HG02798 (cell line): ENCODE data around the gene CNOT1.
A peak's percentile ranks its signal among the peaks of the same experiment; 100 is the strongest.
"Not testable (repeated sequence)": the region's sequence is repeated elsewhere in the genome, so short reads cannot be mapped to it uniquely, and the experiment has no call there.

Experiments
- ATAC-seq: cut with Tn5 transposase; IDR thresholded peaks from one replicate; pipeline ENCODE4 v1.9.1; 2021; ENCODE audit warnings: mild to moderate bottlenecking; ENCODE audit not compliant: unreplicated experiment, poor library complexity

CNOT1 gene

DNA sequence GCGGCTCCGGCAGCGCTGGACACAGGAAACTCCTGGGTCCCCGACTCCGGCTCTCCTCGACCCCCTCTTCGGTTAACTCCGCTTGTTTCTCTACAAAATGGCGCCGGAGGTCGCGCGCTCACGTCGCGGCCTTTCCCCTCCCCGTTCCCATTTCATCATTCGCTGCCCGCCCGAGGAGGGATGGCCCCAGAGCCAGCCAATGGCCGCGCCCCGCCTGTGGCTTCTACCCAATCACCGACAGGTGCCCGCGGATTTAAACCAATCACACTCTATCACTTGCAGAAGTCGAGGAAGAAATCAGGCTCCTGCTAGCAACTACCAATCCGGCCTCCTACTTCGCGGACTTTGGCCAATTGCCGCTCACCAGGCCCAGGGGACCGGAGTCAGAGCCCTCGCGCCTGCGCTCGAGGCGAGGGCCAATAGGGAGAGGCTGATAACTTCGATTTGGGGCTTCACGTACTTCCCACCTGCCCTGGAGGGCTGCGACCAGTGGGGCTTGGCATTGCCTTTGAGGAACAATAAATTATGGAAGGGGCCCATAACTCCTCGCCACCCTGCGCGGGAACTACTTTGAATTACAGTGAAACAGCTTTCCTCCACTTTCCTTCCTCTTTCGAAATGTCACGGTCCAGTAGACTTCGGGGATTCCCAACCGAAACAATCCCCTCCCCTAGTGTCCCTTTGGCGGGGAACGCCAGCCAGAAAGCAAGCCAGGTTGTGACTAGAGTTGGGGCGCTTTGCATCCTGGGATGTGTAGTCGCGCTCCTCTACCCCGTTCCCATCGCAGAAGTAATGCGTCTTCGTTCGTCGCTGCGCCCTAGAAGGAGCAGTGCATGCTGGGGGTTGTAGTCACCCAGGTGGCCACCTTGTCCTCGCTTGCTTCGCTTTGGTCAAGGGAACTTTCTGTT is at the start of gene CNOT1:
CNOT1 (minus strand) TSS at position 94 of the 908 bp plus-strand sequence. CDS start 30,489 bp downstream, outside the sequence.
- ATAC-seq = peak; percentile 90

DNA sequence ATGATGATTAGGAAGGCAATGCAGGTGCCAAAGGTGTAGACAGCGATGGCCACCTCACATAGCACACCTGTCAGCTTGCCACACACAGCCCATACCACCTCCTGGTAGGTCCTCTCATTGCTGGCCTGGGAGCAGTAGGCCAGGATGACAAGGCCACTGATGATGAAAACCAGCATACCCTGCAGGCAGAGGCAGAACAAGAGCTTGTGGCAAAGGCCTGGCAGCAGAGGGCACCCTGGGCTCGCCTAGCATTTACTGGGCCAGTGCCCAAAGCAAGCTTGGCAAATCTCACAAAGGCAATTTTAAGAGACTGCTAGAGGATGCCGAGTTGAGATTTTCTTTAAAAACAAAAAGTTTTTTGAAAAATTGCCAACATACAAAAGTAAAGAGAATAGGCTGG is 49.1 kb upstream of the CNOT1 start:
- ATAC-seq = no peak

DNA sequence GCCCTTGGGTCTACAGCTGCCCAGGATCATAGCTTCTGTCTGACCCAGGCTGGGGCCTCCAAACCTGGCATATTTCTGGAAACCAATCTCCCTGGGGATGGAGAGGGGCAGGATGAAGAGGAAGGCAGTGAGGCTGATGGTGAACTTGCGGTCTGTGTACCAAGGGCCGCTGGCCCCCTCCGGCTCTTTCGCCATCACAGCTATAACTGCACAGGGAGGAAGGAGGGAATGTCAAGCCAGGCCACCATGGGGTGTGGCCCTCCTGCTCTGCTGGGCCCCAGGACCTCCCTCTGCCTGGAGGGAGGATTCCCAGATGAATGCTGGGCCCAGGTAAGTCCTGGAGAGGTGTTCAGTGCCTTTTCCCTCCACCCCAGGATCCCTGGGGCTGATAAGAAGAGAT is 48.6 kb upstream of the CNOT1 start:
- ATAC-seq = no peak

DNA sequence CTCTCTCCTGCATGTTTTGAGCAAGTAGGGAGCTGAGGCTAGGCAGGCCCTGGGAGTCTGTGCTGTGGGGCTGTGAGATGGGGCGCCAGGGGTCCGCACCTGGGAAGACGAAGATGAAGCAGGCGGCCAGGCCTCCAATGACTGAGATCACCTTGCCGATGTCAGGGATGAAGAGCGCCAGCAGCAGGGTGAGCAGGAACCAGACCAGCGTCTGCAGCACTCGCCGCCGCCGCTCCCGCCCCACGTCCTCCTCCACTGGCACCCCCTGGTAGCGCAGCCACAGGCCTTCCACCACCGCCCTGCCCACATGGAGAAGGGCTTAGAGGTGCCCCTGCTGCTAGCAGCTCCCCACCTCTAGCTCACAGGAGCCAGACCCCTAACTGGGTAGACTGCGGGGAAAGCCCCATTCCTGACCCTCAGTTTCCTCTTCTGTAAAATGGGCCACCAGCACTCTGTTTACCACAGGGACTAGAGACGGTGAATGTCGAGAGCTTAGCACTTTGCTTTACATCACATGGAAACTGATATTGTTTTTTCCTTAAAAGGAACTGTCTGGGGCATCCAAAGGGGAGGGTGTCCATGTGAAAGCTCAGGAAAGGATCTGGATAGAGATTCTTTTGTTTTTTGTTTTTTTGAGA is 41.4 kb upstream of the CNOT1 start:
- ATAC-seq = no peak

DNA sequence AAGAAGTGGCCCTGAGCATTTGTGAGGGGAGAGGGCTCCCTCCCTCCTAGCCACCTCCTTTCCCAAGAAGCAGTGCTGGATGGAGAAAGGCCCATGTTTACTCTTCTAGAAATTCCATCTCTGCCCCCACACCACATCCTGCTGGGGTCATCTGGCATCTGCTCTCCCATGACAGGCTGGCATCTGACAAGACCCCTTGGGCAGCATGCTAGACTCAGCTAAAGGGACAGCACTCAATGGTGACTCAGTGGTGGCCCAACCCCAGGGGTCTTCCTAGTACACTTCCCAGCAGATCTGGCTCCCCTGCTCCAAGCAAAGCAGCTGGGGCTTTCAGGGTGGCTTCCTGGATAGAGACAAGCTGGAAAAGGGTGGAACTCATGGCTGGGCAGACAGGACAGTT is 40.6 kb upstream of the CNOT1 start:
- no peak for ATAC-seq

DNA sequence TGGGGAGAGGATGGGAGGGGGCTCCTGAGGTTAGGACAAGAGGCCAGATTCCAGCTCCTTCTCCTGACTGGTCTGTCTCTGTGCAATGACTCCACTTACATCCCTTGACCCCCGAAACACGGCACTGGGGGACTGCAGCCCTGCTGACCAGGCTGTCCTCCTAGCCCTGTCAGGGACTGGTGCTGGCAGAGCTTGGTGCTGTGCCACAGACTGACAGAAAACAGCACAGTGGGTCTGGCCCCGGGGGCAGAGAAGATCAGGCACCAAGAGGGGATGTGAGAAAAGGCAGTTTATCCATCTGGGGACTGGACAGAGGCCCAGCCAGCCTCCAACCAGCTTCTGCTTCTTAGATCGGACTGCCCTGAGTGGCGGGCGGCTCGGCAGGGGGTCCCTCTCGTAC is 35.6 kb upstream of the CNOT1 start:
- no peak for ATAC-seq

DNA sequence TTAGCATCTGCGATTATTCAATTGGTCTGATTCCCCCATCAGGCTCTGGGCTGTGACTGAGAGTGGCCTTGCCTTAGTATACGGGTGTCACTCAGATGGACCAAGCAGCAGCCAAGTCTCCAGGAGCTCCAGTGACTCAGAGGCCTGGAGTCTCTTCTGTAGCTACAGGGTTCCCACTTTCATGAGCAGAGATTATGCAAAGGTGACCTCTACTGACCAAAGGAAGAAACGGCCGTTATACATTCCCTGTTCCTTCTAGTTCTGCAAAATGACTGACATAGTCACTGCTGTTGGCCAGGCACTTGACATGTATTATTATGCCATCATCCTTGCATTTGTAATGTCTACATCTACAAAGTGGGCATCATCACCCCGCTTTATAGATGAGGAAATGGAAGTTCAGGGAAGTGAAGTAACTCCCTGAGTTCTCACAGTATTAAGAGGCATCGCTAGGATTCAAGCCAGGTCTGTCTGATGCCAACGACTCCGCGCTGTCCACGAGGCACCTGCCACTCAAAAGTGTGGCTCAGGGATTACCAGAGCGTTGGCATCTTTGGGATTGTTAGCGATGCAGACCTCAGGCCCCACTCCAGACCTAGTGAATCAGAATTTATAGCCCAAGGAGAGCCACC is 31.7 kb upstream of the CNOT1 start:
- ATAC-seq = peak; percentile 86

DNA sequence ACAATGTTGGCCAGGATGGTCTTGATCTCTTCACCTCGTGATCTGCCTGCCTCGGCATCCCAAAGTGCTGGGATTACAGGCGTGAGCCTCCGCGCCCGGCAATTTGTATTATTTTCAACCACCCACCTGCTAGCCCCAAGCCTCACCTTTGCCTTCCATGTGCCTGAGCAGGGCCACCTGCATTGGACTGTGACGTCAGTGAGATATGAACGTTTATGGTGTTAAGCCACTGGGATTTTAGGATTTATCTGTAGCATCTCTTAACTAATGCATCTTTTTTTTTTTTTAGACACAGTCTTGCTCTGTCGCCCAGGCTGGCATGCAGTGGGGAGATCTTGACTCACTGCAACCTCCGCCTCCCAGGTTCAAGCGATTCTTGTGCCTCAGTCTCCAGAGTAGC is 30.3 kb upstream of the CNOT1 start:
- ATAC-seq = not testable (repeated sequence)

DNA sequence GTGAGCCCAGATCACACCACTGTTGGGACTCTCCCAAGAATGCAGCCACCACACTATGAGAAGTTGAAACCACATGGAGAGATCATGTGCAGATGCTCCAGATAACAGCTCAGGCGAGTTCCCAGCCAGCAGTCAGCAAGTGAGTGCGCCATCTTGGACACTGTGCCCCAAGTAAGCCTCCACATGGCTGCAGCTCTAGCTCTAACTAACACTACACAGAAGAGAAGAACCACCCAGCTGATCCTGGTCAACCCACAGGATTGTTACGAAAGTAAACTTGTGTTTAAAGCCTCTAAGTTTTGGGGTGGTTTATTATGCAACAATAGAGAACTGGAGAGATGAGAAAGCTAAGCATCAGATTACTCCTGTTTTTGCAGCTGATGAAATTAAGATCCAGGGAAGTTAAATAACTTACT is 29.2 kb upstream of the CNOT1 start:
- no peak for ATAC-seq

DNA sequence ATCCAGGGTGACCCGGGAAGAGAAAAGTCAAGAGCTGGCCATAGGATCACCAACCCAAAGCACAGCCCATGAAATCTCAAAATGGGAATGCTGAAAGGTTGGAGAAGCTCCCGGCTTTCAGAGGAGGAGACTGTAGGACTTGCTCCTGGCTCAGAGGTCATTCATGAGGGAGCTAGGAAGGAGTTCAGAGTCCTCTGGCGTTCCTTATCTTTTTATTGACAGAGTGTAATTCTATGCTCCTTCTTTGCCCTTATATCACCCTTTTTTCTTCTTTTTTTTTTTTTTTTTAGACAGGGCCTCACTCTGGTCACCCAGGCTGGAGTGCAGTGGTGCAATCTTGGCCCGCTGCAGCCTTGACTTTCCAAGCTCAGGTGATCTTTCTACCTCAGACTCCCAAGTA is 27.3 kb upstream of the CNOT1 start:
- no peak for ATAC-seq

DNA sequence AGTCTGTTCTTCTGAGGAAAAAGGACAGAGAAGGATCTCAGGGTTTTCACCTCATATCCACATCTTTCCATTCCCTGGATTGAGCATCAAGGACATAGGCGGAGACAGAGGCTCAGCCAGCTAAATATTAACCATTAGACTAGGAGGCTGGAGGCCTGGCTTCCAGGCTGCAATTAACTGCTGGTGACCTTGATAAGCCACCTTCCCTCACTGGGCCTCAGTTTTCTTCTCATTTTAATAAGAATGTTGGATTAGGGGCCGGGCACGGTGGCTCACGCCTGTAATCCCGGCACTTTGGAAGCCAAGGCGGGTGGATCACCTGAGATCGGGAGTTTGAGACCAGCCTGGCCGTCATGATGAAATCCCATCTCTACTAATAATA is 25.6 kb upstream of the CNOT1 start:
- ATAC-seq = no peak

DNA sequence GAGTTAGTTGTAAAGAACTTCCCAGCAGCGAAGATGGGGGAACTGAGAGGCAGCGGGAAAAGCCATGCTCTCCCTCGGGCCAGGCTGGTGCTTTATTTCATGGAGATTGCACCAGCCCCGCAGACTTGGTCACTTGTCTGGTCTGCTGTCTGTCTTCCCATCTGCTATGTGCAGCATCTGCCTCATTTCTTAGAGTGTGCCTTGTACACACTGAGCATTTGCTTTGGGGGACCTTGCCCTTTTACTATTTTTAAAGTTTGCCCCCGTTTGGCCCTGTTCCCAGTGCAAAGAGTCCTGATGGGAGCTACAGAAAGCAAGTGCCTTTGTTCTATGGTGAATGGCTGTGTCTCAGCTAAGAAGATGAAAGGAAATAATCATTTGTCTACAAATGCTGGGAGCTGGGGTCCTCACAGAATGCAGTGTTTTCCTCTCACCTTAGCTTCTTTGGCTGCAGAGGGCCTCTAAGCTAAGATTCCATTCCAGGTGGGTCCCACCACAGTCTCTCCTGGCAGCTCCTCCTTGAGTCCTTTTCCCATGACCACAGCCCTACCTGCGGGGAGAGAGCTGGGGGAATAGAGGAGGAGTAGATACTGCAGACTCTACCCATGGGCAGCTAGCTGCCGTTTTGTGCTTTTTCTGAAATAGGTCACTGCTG is 25.1 kb upstream of the CNOT1 start:
- ATAC-seq = no peak

DNA sequence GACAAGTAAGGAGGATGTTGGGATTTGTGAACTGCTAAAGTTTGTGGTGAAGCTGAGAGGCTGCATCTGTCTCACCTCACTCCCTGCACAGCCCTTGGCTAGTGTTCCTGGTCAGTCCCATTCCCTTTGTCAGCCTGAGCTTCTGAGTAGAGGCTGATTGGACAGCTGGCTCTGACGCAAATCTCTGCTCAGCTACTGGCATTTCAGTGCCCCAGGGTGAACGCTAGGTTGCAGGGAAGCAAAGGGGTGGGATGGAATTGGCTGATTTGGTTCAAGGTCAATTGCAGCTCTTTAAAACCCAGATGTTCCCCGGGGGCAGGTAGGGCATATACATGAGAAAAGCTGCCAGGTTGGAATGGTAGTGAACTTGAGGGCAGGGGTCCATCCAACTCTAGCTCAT is 23.1 kb upstream of the CNOT1 start:
- ATAC-seq = no peak

DNA sequence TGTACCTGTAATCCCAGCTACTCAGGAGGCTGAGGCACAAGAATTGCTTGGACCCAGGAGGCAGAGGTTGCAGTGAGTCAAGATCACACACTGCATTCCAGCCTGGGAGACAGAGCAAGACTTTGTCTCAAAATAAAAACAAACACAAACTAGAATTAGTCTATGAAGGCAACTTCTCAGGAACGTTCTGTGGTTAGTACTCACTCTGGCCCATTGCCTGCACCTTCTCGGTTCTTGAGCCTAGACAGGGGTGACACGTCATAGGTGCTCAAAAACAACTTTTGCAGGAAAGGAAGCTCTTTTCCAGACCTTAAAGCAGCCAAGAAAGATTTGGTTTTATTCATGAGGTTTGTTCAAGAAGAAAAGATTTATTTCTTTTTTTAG is 22.3 kb upstream of the CNOT1 start:
- no peak for ATAC-seq

DNA sequence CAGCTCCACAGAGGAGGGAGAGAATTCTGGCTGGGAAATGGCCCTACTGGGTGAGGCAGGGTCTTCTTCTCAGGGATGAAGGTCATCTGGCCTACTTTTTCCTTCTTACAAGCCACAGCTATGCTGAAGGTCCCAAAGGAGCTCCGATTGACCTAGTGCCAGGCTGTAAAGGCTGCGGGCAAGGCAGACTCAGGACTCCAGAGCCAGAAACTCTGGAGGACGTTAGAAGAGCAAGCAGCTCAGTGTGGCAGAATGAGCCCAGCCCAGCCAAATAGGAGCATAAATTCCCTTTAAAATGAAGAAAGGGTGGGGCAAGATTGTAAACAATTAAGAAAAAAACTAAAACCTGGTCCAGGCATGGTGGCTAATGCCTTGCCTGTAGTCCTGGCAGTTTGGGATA is 20.1 kb upstream of the CNOT1 start:
- no peak for ATAC-seq

DNA sequence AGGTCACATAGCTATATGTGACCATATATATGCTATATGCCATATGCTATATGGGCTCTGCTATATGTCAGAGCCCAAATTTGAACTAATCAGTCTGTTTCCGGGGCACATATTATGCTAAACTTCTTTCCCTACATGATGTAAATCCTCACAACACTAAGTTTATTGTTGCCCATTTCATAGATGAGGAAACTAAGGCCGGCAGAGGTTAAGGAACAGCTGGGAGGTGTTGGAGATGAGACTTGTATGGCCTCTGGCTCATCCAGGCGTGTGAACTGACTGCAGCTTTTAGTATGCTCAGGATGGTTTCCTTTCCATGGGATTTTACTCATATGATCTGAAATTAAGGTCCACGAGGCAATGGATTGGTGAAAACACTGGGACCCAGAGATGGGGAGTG is 17.5 kb upstream of the CNOT1 start:
- ATAC-seq = no peak

DNA sequence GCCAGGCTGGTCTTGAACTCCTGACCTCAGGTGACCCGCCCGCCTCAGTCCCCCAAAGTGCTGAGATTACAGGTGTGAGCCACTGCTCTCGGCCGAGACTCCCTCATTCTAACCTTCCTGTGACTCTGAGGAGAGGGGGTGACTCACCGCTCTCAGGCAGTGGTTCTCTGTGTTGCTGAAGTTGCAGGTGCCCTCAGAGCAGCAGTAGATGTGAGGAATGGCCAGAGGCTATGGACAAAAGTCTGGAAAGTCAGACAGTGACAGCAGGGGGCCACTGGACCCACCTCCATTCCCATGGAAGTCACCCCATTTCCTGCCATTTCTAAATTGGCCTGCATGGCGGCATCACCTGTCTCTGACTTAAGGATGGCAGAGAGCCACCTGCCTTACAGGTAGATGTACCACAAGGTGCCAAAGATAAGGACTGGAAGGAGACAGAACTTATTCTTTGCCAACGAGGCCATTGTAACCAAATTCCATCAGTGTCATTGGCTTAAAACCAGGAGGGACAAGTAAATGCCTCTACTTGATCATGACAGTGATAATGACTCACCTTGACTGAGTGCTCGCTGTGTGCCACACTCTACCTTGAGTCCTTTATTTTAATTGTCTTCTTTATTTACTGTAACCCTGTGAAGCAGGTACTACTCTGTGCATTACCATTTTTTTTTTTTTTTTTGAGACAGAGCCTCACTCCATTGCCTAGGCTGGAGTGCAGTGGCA is 15.3 kb upstream of the CNOT1 start:
- no peak for ATAC-seq

DNA sequence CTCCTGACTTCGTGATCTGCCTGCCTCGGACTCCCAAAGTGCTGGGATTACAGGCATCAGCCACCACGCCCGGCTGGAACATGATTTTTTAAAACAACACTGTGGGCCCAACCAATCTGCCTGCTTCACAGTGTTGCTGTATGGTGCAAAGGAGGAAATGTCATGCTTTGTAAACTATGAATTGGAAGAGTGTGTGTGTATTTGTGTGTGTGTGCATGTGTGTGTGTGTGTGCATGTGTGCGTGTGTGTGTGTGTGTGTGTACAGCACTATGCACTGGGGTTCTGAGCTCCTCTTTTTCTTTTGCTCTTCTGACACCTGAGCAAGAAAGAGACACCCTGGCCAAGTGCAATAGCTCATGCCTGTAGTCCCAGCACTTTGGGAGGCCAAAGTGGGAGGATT is 14.5 kb upstream of the CNOT1 start:
- ATAC-seq = no peak

DNA sequence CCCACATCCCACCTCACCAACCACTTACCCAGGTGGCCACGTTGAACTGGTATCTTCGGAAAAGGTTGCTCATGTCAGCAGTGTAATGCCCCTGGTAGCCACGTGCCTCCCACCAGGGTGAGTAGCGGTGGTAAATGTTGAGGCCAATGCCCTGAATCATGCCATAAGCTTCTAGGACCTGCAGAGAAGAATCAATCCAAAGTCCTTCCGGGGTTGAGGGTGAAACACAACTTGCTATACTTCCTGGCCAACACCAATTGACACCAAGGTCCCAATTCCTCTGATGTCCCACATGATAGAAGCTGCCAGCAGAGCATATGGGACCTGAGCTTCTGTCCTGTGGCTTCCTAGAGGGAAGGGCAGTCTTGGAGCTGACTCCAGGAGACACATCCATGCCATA is 11.3 kb upstream of the CNOT1 start:
- no peak for ATAC-seq

DNA sequence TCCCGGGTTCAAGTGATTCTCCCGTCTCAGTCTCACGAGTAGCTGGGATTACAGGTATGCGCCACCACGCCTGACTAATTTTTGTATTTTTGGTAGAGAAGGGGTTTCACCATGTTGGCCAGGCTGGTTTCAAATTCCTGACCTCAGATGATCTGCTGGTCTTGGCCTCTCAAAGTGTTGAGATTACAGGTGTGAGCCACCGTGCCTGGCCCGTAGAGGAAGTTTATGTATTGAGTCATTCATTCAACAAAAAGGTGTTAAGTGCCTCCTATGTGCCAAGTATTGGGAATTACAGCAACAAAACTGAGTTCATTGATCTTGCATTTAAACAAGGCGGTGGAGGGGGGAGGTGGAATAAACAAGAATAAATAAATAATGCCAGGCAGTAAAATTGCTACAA is 10.2 kb upstream of the CNOT1 start:
- ATAC-seq = no peak
